ENCODE data around the gene SLC35F4. TPM values are rescaled to one million over a fixed set of nuclear protein-coding genes. Genes with fewer than 3 reads are reported as not detected.

SLC35F4 gene
- total and polyA plus RNA-seq, 2 donors (not counting 1 experiment from before 2014, with no cell fraction given) = not detected

- no peak overlapping the region for H2AFZ ChIP-seq (ENCODE audit: insufficient read depth, low read depth, low read length, poor library complexity, severe bottlenecking)
- DNase-seq = no peak
- no peaks in the 10 kb centered on the region for H3K4me1 ChIP-seq (ENCODE audit: control insufficient read depth in 2 of 2, insufficient read depth in 2 of 2, low read length in 2 of 2)
- no peak overlapping the region for H3K4me2 ChIP-seq (replicated peaks; ENCODE audit: low read depth, low read length, poor library complexity, severe bottlenecking)
- WGBS (ENCODE audit: insufficient coverage) = 75% methylated on average over 1 of the region's 1 CpG
- ATAC-seq (ENCODE audit: low read depth) = no peak
- no peak for TF ChIP-seq EZH2 (IDR thresholded peaks at IDR 0.05; ENCODE audit: borderline replicate concordance, insufficient read depth, low read depth, low read length, poor library complexity, severe bottlenecking)
- TF ChIP-seq, protein P1, sequence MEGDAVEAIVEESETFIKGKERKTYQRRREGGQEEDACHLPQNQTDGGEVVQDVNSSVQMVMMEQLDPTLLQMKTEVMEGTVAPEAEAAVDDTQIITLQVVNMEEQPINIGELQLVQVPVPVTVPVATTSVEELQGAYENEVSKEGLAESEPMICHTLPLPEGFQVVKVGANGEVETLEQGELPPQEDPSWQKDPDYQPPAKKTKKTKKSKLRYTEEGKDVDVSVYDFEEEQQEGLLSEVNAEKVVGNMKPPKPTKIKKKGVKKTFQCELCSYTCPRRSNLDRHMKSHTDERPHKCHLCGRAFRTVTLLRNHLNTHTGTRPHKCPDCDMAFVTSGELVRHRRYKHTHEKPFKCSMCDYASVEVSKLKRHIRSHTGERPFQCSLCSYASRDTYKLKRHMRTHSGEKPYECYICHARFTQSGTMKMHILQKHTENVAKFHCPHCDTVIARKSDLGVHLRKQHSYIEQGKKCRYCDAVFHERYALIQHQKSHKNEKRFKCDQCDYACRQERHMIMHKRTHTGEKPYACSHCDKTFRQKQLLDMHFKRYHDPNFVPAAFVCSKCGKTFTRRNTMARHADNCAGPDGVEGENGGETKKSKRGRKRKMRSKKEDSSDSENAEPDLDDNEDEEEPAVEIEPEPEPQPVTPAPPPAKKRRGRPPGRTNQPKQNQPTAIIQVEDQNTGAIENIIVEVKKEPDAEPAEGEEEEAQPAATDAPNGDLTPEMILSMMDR (IDR thresholded peaks at IDR 0.05) = no peak
- no peak overlapping the region for H3K27ac ChIP-seq (ENCODE audit: low read length in 2 of 2)
- Mint-ChIP-seq H3K9me3 (ENCODE audit: insufficient read depth) (no peaks in the 10 kb centered on the region), H3K4me1 (no peaks in the 10 kb centered on the region), H3K27ac (no peak overlapping the region), H3K4me3 (no peak overlapping the region), H3K27me3 (no peaks in the 10 kb centered on the region)
- intact Hi-C loops (cut with micrococcal nuclease) = no loop called here
- H3K27me3 ChIP-seq (replicated peaks in 1 of 4; ENCODE audit: control extremely low read depth in 1 of 4, control insufficient read depth in 3 of 4, insufficient read depth in 4 of 4, low read length in 3 of 4) = no peaks in the 10 kb centered on the region
- no peak overlapping the region for H3K4me3 ChIP-seq (ENCODE audit: control extremely low read depth in 1 of 5, extremely low read depth in 1 of 5, insufficient read depth in 1 of 5, low read depth in 2 of 5, low read length in 4 of 5)
- CTCF ChIA-PET = no interaction called here
- no peaks in the 10 kb centered on the region for H4K20me1 ChIP-seq (ENCODE audit: control insufficient read depth, insufficient read depth, low read length, poor library complexity, severe bottlenecking)
- H3K79me2 ChIP-seq (ENCODE audit: control insufficient read depth, insufficient read depth, low read length) = no peaks in the 10 kb centered on the region
- H3K9me3 ChIP-seq (ENCODE audit: control extremely low read depth in 1 of 3, control insufficient read depth in 2 of 3, insufficient read depth in 1 of 3, low read length in 2 of 3) = no peaks in the 10 kb centered on the region
- no peaks in the 10 kb centered on the region for H3K36me3 ChIP-seq (replicated peaks in 1 of 2; ENCODE audit: control extremely low read depth in 1 of 2, control insufficient read depth in 1 of 2, extremely low read depth in 1 of 2, insufficient read depth in 2 of 2, low read length in 1 of 2)
- POLR2A ChIA-PET = no interaction called here
- H3K9ac ChIP-seq (ENCODE audit: low read length) = no peak overlapping the region
Observed at GRCh38 chr14:57735276-57735675, 130.6 kb downstream of the SLC35F4 start.

- TF ChIP-seq, protein P1 (IDR thresholded peaks at IDR 0.05) = no peak
- no peak for TF ChIP-seq EZH2 (IDR thresholded peaks at IDR 0.05; ENCODE audit: borderline replicate concordance, insufficient read depth, low read depth, low read length, poor library complexity, severe bottlenecking)
- Histone ChIP-seq H3K4me3 (ENCODE audit: control extremely low read depth in 1 of 5, extremely low read depth in 1 of 5, insufficient read depth in 1 of 5, low read depth in 2 of 5, low read length in 4 of 5) (no peak overlapping the region), H3K4me1 (ENCODE audit: control insufficient read depth in 2 of 2, insufficient read depth in 2 of 2, low read length in 2 of 2) (no peaks in the 10 kb centered on the region), H4K20me1 (ENCODE audit: control insufficient read depth, insufficient read depth, low read length, poor library complexity, severe bottlenecking) (no peaks in the 10 kb centered on the region), H3K27ac (ENCODE audit: low read length in 2 of 2) (no peak overlapping the region), H3K36me3 (replicated peaks in 1 of 2; ENCODE audit: control extremely low read depth in 1 of 2, control insufficient read depth in 1 of 2, extremely low read depth in 1 of 2, insufficient read depth in 2 of 2, low read length in 1 of 2) (no peaks in the 10 kb centered on the region), H3K27me3 (replicated peaks in 1 of 4; ENCODE audit: control extremely low read depth in 1 of 4, control insufficient read depth in 3 of 4, insufficient read depth in 4 of 4, low read length in 3 of 4) (no peaks in the 10 kb centered on the region), H3K9me3 (ENCODE audit: control extremely low read depth in 1 of 3, control insufficient read depth in 2 of 3, insufficient read depth in 1 of 3, low read length in 2 of 3) (peaks cover 0 to 5% (median 0%) of the 10 kb centered on the region in 3 donors), H3K79me2 (ENCODE audit: control insufficient read depth, insufficient read depth, low read length) (no peaks in the 10 kb centered on the region), H3K9ac (ENCODE audit: low read length) (no peak overlapping the region), H3K4me2 (replicated peaks; ENCODE audit: low read depth, low read length, poor library complexity, severe bottlenecking) (no peak overlapping the region), H2AFZ (ENCODE audit: insufficient read depth, low read depth, low read length, poor library complexity, severe bottlenecking) (no peak overlapping the region)
- H3K9me3 Mint-ChIP-seq (ENCODE audit: insufficient read depth) = no peaks in the 10 kb centered on the region
- no CpG with 5 or more reads among the region's 3 CpGs for WGBS (ENCODE audit: insufficient coverage)
- H3K4me1 Mint-ChIP-seq = no peaks in the 10 kb centered on the region
- no peak for ATAC-seq (ENCODE audit: low read depth)
- ChIA-PET POLR2A (no interaction called here), CTCF (no interaction called here)
- no peak overlapping the region for H3K27ac Mint-ChIP-seq
- H3K27me3 Mint-ChIP-seq = no peaks in the 10 kb centered on the region
- no peak for DNase-seq
- H3K4me3 Mint-ChIP-seq = no peak overlapping the region
- intact Hi-C loops (cut with micrococcal nuclease) = no loop called here
Observed at GRCh38 chr14:57732463-57733285, 133.2 kb downstream of the SLC35F4 start.
